ENCODE measurements around the gene EDAR.

- TF ChIP-seq POLR2A (IDR thresholded peaks at IDR 0.05) (no peak), CTCF (IDR thresholded peaks at IDR 0.05 in 4 of 5, conservative IDR thresholded peaks at IDR 0.05 in 1 of 5) (no peak)
Measured at GRCh38 chr2:108947271-108947907, 41.6 kb downstream of the EDAR start.

Data from gastrocnemius medialis (tissue), 4 donors.